GM21381 (cell line): Measurements from ENCODE around the gene KCNH6.

Experiments used
- ATAC-seq: cut with Tn5 transposase; IDR thresholded peaks from one replicate; pipeline ENCODE4 v1.9.1; 2021; ENCODE audit warnings: mild to moderate bottlenecking, moderate library complexity; ENCODE audit not compliant: unreplicated experiment

KCNH6 gene, protein sequence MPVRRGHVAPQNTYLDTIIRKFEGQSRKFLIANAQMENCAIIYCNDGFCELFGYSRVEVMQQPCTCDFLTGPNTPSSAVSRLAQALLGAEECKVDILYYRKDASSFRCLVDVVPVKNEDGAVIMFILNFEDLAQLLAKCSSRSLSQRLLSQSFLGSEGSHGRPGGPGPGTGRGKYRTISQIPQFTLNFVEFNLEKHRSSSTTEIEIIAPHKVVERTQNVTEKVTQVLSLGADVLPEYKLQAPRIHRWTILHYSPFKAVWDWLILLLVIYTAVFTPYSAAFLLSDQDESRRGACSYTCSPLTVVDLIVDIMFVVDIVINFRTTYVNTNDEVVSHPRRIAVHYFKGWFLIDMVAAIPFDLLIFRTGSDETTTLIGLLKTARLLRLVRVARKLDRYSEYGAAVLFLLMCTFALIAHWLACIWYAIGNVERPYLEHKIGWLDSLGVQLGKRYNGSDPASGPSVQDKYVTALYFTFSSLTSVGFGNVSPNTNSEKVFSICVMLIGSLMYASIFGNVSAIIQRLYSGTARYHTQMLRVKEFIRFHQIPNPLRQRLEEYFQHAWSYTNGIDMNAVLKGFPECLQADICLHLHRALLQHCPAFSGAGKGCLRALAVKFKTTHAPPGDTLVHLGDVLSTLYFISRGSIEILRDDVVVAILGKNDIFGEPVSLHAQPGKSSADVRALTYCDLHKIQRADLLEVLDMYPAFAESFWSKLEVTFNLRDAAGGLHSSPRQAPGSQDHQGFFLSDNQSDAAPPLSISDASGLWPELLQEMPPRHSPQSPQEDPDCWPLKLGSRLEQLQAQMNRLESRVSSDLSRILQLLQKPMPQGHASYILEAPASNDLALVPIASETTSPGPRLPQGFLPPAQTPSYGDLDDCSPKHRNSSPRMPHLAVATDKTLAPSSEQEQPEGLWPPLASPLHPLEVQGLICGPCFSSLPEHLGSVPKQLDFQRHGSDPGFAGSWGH

DNA sequence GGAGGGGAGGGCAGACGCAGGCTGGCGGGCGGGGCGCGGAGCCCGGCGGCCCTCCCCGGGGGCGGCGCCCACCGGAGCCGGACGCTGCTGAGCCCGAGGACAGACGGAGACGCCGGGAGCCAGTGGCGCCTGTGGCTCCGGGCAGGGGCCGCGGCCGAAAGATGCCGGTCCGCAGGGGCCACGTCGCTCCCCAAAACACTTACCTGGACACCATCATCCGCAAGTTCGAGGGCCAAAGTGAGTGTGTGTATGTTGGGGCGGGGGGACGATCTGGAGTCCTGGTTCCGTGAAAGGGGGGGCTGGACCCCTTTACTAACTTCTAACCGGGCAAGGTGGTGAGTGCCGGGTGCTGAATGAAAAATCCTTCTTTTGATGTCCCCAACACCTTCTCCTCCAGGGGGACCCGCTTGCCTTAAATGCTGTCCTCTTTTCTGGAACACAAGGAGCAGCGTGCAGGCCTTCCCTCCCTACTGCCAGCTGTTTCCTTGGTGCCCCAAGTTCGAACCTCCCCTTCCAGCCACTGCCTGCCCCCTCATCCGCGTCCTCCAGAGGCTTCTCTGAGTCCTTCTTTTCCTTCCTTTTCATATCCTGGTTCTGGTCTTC lies at the start of gene KCNH6:
TSS of gene KCNH6 (plus strand) at position 106 of the 603 bp plus-strand sequence. CDS start at position 162, 56 bp downstream.
- ATAC-seq: no peak

DNA sequence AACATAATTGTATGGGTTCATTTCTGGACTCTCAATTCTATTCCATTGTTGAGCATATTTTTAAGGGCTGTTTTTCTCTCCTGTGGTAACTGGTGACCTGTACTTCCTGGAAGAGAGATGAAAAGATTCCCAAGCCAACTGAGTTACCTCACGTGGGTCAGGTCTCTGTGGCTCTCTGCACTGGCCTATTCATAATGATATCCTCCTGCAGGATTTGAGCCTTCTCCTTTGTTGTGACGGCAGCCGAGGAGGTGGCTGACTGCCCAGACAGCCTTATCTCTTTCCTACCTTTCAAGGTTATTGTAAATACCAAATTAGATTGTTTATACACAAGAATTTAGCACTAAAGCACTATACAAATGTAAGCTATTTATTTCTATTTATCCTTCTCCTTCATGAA lies 49.0 kb upstream of the KCNH6 start:
- no peak for ATAC-seq

DNA sequence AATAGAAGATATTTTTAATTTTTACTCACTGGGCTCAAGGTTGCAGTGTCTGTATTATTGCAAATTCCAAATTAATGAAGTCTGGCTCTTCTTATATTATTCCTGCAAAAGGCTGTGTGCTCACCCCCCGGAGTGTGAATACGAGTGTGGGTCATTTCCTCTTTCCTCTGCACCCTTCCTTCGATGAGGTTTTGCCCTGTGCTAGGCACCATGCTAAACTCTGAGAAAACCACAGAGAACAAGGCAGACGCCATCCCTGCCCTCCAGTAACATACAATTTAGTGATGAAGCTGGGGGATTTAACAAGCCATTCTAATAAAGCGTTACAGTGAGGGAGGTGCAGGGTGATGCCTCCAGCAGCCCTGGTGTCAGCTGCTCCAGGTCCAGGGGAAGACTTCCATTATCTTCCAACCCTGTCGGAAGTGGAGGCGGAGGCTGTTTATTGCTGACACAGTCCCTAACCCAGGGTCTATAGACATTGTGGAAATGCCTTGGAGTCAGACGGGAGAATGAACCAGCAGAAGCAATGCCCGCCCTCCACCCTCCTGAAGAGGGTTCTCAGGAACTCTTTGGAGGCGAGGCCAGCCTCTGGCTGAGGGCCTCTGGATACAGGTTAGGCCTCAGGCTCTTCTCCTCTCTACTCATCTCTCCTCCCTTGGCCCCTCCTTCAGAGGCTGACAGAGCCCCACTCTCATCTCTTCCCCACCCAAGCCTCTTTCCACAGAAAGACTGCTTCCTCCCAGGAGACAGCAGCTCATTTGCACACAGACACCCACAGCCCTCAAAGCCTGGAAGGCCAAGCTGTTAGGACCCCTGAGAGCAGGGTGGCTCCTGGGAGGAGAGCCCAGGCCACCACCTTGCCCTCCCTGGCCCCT lies 48.3 kb upstream of the KCNH6 start:
- no peak for ATAC-seq

DNA sequence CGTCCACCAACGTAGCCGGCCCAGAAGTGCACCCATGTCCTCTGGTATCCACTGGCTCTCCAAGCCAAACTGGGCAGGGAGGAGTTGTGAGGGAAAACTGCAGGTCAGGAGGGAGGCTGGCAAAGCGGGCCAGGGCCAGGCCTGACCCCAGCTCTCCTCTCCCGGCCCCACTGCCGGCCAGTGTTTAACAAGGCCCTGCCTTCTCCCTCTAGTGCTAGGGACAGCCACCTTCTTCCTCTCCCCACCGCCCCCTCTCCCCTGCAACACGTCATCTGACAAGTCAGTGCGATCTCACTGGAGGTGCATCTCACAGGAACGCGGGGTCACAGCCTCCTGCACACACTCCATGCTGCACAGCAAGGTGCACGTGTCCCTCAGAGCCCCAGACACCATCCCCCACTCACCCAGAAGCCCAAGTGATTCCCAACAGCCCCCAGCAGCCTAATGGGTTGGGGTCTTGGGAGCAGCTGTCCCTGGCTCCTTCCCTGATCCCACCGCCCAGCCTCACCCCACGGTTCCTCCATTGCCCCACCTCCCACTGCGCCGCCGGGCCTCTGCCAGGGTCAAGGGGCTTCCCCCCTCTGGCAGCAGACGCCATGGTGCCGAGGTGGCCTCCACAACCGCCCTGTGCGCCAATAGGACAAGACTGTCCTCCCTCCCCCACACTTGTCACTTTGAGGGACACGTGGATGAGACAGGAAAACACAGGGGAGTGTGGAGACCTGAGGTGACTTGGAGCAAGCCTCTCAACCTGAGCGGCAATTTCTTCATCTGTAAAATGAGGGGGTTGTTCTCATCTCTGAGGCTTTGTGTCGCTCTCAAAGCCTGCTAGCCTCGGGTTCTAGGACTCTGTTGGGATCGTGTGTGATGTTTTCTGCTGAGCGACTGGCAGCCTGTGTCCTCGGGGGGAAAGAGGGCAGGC lies 47.4 kb upstream of the KCNH6 start:
- no peak for ATAC-seq

DNA sequence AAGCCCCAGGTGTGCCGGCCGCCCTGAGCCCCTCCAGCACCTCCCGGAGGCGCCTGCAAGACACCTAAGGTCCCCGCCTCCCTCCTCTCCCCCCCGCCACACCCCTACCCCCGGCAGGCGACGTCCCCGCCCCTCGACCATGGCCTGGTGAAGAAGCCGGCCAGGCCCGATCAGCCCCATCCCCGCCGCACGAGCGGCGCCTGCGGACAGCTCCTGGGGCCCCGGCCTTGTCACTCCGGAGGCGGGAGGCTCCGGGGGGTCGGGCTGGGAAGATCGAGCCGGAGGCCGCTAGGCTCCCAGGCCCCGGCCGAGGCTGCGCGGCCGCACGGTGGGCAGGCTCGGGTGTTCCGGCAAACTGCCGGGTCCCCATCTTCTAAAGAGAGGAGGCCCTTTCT lies 46.7 kb upstream of the KCNH6 start:
- ATAC-seq: no peak

DNA sequence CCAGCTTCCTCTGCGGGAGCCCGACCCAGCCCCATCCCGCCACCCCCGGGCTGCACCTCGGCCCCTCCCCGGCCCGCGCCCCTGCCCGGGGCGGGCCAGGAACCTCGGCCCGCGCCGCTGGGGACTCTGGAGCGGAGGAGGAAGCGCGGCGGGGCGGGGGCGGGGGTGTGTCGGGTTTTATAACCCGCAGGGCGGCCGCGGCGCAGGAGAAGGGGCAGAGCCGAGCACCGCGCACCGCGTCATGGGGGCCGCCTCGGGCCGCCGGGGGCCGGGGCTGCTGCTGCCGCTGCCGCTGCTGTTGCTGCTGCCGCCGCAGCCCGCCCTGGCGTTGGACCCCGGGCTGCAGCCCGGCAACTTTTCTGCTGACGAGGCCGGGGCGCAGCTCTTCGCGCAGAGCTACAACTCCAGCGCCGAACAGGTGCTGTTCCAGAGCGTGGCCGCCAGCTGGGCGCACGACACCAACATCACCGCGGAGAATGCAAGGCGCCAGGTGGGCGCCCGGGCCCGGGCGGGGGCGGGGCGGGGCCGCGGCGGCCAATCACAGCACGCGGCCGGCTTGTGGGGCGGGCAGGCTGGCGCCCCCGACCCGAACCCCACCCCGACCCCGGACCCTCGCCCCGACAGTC lies 46.2 kb upstream of the KCNH6 start, which contains the start of gene ACE:
TSS of gene ACE (plus strand) at position 208 of the 626 bp plus-strand sequence. CDS start at position 242, 34 bp downstream.
- ATAC-seq: peak; percentile 64

DNA sequence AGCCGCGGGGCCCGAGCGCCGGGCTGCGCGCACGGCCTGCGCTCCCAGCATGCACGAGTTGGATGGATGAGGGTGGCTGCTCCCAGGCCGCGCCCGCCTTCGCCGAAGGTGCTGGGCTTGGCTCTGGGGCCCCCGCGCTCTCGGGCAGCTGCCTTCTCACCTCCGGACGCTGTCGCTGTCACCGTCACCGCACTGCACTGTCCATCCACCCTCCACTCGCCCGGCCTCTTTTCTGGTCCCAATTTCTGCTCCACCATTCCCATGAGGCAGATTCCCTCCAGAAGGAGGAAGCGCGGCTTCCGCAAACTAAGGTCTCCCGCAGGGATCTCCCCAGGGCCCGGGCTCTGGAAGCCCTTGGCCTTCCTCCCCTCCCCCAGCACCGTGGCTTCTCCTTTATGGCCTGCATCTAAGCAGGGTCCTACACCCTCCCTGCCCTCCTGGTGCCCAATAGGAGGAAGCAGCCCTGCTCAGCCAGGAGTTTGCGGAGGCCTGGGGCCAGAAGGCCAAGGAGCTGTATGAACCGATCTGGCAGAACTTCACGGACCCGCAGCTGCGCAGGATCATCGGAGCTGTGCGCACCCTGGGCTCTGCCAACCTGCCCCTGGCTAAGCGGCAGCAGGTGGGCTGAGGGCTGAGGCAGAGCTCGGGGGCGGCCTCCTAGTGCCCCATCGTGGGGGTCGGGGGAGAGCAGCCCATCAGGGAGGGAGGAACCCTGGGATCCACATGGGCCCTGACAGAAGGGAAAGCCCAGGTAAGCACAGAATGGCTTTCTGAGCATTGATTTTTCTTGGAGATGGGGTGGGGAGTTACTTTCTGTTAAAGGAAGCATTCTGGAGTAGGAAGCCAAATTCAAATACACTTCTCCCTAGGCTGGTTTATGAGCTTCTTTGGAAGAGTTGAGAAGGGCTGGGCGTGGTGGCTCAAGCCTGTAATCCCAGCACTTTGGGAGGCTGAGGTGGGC lies 45.4 kb upstream of the KCNH6 start:
- ATAC-seq: peak; percentile 15

DNA sequence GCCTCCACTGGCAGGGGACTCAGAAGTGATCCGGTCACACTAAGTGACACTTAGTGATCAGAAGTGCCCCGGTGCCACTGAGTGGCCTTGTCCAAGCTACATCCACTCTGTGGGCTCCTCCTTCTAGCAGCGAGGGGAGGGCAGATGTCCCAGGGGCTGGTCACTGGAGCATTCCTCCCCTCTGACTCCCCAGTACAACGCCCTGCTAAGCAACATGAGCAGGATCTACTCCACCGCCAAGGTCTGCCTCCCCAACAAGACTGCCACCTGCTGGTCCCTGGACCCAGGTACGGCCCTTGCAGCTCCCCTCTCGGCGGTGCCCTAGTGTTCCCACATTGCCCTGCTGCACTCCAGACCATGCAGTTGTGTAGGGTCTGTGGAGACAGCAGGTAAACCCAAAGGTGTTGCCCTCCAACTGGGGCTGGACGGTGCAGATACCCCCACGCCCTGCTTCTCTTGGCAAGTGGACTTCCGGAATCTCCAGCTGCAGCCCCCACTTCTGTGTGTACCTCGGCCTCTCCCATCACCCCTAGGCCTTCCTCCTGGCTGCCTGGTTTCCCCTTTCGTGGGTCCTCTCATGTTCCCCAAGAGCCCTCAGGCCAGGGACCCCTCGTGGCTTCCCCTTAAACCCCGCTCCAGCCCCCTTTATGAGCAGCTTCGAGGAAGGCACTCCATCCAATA lies 44.2 kb upstream of the KCNH6 start:
- peak; percentile 76 for ATAC-seq

DNA sequence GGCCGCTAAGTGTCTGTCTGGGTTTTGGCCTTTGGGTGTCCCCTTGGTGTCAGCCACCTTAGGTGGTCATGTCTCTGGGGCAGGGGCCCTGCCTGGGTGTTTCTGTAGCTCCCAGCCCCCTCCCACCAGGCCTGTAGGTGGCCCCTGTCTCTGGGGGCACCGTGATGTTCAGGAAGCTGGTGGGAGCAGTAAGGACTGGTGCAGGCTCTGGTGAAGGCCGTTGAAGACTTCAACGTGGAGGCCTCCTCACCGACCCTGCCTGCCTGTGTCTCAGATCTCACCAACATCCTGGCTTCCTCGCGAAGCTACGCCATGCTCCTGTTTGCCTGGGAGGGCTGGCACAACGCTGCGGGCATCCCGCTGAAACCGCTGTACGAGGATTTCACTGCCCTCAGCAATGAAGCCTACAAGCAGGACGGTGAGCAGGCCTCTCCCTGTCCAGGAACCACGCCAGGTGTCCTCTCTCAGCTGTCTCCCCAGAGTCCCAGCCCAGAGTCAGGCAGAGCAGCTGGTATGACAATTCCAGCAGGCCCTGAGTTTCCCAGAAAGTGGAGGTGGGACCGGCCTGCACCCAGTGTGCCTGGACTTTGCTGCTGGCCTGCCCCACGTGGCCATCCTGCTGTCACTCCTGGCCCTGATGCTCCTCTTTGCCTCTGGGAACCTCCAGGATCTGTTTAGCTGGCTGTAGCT lies 43.5 kb upstream of the KCNH6 start:
- ATAC-seq: no peak

DNA sequence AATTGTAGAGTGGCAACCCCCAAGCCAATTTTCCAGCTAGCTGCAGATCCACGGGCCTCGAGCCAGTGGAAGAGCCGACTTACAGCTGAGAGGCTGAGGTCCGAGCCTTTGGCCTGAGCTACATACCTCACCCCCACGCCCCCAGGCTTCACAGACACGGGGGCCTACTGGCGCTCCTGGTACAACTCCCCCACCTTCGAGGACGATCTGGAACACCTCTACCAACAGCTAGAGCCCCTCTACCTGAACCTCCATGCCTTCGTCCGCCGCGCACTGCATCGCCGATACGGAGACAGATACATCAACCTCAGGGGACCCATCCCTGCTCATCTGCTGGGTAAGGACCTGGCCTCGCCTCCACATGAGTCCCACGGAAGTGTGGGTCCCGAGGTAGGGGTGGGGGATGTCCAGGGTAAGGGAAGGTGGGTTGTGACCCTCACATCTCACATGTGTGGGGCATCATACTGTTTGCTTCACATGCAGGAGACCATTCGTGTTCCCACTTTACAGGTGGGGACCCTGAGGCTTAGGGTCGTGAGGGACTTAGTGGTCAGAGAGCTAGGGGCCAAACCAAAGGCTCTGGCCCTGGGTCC lies 42.9 kb upstream of the KCNH6 start:
- ATAC-seq: no peak

DNA sequence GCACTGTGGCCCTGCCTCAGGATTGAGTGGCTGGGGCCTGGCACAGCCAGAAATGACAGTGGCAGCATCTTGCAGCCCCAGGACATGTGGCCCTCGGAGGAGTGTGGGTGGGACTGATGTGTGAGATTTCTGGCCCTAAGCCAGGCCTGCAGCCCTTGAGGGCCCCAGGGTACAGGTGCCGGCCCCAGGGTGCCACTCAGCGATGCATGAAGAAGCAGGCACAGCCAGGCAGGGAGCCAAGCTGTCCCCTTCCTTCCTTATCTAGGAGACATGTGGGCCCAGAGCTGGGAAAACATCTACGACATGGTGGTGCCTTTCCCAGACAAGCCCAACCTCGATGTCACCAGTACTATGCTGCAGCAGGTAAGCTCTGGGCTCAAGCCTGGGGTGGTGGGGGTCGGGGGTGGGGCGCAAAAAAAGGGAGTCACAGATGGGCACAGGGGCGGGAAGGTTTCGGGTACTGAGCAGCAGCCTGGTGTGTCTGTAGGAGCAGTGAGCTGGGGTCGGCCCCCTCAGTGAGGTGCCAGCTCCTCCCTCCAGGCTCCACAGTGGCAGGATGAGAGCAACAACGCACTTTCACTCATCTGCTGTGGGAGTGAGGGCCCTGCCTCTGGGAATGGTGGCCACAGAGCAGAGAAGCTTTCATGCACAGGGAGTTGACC lies 42.2 kb upstream of the KCNH6 start:
- ATAC-seq: no peak

DNA sequence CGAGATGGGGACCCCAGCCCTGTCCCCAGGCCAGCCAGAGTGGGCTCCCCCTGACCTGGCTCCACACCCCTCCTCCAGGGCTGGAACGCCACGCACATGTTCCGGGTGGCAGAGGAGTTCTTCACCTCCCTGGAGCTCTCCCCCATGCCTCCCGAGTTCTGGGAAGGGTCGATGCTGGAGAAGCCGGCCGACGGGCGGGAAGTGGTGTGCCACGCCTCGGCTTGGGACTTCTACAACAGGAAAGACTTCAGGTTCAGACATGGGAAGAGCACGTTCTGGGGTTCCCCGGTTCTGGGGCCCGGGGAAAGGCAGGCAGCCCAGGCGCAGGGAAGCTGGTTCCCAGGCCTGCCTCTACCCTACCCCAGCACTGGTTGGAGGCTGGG lies 41.7 kb upstream of the KCNH6 start:
- no peak for ATAC-seq

DNA sequence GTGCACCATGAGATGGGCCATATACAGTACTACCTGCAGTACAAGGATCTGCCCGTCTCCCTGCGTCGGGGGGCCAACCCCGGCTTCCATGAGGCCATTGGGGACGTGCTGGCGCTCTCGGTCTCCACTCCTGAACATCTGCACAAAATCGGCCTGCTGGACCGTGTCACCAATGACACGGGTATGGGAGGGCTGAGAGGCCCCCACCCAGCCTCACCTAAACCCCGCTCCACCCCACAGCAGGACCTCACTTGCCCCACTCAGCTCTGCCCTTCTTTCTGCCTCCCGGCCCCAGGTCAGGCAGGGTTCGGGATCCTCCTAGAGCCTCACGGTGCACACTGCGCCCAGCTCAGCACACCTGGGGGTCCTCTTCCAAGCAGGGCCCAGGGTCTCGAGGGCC lies 40.6 kb upstream of the KCNH6 start:
- no peak for ATAC-seq

DNA sequence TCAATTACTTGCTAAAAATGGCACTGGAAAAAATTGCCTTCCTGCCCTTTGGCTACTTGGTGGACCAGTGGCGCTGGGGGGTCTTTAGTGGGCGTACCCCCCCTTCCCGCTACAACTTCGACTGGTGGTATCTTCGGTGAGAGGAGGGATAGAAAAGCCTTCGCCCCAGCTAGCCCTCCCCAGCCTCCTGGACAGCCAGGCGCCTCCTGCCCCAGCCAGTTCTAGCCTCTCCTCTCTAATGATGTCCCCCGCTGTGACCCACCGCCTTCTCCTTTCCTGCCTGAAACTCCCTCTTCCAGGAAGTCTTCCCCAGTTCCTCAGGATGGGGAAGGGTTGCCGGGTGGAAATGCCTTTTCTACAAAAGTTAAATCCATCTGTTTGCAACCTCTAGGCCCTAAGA lies 40.1 kb upstream of the KCNH6 start:
- ATAC-seq: no peak

DNA sequence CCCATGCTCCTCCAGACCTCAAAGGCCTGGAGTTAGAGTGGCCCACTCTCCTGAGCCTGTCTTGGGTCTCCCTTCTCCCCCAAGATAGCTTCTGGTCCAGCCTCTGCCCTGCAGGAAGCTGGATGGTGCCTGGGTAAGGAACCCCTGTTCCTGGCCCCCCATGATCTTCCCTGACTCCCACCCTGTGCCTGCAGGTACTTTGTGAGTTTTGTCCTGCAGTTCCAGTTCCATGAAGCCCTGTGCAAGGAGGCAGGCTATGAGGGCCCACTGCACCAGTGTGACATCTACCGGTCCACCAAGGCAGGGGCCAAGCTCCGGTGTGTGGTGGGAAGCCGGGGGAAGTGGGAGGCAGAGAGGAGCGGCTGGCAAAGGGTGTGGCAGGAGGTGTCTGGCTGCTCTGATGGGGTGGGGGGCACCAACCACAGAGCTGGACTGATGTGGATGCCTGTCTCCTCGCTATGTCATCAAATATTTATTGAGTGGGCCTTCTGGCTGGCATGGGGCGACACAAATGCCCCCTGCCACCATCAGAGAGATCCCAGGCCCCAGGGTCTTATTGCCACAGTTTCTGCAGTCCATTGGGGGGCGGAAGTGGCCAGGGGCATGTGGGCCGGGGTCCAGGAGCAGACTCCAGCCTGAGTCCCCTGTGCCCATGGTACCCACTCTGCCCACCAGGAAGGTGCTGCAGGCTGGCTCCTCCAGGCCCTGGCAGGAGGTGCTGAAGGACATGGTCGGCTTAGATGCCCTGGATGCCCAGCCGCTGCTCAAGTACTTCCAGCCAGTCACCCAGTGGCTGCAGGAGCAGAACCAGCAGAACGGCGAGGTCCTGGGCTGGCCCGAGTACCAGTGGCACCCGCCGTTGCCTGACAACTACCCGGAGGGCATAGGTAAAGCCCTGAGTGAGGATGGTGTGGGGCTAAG lies 39.2 kb upstream of the KCNH6 start:
- ATAC-seq: no peak
